HG02588 (cell line): Measurements from ENCODE around the gene CD300A.
A peak's percentile ranks its signal among the peaks of the same experiment; 100 is the strongest.

Source experiments
- ATAC-seq: cut with Tn5 transposase; IDR thresholded peaks from one replicate; pipeline ENCODE4 v1.9.1; 2021; ENCODE audit warnings: mild to moderate bottlenecking, moderate library complexity; ENCODE audit not compliant: unreplicated experiment

Gene CD300A

DNA sequence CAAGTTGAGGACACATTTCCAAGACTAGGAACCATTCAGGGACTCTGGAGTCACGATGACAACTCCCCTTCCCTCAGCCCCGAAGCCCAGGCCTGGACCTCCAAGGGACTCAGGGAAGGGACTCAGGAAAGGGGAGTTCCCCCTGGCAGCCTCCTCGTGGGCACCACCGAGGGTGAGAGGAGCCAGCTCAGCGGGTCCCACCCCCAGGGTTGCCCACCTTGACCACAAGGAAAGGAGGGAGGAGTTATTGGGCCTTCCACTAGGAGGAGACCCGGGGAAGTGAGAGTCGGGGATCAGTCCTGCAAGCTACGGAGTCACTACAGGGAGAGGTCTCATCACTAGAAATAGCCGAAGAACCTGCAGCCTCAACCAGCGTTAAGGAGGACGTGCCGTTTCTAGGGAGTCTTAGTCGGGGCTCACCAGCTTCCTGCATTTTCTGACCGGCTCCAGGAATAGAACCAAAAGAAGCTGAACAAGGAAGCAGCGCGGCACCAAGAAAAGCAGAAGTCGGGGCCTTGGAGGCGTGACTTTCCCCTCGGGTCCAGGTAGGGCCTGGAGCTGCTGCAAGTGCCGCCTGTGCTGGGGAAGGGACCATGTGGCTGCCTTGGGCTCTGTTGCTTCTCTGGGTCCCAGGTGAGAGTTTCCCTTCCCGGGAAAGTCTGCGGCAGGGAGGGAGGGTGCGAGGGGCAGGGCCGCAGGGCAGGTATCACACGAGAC lies at the start of gene CD300A:
Gene CD300A (plus strand): TSS at position 524 of the 717 bp plus-strand sequence. CDS start 70 bp downstream, at position 594.
- no peak for ATAC-seq

DNA sequence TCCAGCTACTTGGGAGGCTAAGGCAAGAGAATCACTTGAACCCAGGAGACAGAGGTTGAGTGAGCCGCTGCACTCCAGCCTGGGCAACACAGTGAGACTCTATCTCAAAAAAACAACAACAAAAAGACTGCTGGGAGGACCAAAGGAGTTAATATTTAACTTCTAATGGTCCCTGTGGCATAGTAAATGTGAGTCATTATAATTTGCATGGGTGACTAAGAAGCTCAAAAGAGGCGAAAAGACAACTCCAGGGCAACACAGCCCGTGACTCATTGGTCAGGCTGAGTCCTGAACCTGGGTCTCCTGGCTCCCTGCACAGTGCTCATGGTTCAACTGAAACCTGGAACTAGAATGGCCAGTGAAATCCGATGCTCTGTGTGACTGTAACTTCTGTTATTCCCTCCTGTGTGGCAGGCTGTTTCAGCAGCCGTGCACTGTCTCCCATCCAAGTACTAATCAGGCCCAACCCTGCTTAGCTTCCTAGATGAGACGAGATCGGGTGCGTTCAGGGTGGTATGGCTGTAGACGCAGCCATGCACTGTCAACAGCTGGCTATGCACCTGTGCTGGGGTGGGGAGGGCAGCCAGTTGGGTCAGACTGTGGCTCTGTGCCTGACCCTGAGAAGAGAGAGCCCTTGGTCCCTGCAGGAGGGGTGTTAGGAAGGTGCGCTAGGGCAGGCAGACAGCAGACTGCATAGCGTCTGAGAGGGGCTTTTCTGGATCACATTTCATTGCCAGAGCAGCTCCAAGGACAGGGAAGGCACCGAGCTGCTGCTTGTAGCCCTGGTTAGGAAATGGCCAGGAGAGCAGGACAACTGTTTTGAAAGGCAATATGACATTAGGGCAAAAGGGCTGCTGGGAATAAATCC lies 49.0 kb upstream of the CD300A start:
- ATAC-seq = no peak

DNA sequence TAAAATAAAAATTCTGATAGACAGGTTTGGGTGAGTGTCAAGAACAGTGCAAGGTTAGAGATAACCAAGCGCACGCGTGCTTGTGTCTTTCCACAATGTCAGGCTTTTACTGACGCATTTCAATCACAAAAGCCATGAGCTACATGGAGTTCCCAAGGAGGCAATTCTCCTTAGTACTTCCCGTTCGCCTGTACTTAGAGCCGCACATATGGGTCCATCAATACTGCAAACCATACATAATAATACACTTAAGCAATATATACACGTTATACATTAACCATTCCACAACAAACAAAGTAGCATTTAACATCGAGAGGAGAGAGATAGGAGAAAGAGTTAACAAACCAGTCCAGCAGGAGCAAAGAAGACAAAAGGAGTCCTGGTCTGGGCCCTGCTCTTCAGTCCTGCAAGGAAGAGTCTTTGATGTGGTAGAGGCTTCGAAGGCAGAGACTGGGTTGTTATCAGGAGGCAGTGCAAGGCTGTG lies 46.5 kb upstream of the CD300A start:
- no peak for ATAC-seq

DNA sequence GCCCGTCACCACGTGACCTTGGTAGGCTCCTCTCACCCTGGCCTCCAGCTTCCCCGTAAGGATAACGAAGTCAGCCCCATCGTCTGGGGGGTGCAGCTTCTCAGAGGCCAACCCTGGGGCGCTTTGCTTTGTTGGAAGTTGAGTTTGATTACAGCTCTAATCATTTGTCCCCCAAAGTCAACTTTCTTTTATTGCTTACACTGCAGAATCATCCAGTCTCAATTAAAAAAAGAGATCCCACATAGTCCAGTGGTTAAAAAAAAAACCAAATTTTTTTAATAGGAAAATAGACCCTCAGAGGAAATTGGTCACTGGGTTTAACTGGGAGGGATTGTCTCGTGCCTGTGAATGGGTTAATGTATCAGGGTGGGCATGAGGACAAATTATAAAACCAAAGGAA lies 42.3 kb upstream of the CD300A start:
- no peak for ATAC-seq

DNA sequence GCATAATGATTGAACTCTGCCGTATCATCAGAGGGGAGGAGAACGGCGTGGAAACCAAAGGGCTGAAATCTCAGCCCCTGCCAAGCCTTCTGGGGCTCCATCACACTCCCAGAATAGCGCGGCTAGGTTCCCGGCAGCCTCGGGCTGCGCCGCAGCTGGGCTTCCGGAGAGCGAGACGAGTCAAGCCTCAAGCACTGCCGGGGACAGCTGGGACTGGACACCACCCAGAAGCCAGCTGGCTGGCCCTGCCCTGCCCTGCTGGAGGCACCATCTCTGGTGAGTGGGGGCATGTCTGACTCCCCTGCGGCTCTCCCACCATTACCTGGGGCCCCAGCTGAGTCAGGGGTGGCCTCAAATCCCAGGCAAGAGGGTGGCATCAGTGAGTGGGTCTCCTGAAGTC lies 41.8 kb upstream of the CD300A start:
- ATAC-seq = no peak

DNA sequence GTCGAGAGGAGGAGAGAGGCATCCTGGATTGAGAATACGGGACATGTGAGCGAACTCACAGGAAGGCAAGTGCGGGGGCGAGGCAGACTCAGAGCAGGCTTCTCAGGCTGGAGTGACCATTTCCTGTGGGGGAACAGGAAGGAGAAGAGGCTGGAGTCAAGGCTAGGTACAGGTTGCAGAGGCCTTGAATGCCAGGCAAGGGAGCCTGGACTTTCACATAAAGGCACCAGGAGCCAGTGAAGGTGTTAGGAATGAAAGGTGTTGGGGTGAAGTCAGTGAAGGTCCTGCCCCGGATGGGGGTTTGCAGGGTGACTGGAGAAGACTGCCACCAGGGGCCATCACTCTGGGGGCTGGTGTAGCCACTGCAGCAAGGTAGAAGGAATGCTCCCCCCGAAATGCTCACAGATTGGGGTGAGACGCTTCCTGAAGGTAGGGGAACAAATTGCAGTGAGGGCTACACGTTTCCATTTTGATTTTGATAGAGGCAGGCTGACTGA lies 39.8 kb upstream of the CD300A start:
- no peak for ATAC-seq

DNA sequence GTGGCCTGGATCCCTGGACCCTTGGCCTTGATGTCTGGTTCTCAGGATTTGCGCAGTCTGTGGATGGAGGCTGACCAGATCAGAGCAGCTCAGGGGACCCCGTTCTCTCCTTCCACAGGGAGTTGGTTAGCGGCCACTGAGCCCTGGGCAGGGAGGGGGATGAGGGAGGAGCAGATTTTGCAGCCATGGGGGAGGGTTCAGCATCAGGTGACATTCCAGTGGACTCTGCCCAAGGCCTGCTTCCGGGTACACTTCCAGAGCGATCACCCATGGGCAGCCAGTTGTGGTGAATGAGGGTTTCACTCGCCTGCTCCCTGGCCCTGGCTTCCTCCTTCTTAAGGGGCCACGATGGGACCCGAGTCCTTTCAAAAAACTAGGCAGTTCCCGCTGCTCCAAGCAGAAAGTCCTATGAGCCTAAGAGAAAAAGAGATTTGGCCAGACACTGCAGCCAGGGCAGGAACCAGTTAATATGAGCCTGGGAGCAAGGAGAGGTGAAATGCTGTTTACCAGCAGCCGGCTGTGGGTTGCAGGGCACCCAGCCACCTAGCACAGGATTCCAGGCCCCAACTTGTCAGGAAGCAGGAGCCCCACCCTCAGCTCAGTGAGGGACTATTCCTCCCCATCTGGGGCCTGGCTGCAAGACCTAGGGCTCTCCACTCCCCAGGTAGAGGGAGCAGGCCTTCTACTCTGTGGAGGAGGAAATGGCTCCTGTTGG lies 39.2 kb upstream of the CD300A start:
- ATAC-seq = no peak

DNA sequence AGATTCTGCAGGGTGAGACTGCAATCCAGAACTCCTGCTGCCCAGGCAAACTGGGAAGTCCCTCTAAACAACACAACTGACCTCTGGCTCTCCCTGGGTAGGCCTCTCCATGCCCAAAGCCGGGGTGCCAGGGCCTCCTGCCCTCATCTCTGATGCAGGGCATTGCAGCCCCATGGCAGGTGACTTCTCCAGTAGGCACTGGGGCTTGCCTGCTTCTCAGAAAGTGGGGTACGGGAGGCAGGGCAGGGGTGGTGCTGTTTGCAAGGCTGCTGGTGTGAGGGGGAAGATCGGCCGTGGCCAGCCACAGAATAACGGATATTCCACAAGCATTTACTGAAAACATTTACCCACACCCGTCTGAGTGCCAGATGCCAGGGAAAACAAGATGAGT lies 38.7 kb upstream of the CD300A start:
- no peak for ATAC-seq

DNA sequence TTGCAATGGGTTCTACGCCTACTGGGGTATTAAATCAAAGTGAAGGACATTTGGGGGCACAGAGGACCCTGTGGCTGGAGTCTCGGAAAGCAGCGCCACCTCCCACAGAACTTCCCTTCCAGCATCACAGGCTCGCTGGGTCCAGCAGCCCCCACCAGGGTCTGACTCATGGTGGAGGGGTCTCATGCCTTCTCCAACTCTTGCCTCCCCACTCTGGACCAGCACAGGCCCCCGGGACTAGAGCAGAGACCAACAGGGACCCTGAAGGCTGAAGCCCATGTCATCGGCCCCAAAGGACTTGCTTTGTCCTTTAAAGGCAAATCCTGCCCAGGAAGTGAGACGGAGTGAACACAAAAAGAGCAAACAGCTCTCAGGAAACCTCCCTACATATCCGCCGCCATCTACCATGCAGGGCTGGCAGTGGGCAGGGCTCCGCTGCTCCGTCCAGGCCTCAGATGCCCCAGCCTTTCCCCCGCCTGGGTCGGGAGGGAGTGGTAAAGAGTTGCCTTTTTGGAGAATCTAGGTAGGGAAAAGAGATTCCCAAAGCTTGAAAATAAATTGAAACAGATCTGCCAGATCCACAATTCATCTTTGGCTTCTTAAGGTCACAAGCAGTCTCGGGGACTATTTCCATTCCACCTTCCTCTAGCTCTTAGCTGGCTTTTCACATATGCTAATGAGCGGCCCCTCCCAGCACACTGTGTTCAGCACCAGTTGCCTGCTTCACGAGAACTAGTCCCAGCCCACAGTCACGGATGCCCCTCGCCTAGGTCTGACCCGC lies 36.6 kb upstream of the CD300A start:
- no peak for ATAC-seq

DNA sequence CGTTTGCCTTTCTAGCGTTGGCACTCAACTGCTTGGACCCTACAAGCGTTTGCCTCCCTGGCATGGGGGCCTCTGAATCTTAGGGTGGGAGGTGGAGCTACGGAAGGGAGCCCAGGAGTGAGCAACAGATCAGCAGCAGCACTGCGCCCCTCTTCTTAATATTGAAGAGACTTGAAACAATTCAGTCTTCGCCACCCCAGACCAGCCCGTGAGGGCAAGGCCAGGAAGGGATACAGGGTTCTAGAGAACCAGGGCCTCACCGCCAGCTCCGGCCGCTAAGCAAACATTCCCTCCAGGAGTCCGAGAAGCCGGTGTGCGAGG lies 36.1 kb upstream of the CD300A start:
- no peak for ATAC-seq

DNA sequence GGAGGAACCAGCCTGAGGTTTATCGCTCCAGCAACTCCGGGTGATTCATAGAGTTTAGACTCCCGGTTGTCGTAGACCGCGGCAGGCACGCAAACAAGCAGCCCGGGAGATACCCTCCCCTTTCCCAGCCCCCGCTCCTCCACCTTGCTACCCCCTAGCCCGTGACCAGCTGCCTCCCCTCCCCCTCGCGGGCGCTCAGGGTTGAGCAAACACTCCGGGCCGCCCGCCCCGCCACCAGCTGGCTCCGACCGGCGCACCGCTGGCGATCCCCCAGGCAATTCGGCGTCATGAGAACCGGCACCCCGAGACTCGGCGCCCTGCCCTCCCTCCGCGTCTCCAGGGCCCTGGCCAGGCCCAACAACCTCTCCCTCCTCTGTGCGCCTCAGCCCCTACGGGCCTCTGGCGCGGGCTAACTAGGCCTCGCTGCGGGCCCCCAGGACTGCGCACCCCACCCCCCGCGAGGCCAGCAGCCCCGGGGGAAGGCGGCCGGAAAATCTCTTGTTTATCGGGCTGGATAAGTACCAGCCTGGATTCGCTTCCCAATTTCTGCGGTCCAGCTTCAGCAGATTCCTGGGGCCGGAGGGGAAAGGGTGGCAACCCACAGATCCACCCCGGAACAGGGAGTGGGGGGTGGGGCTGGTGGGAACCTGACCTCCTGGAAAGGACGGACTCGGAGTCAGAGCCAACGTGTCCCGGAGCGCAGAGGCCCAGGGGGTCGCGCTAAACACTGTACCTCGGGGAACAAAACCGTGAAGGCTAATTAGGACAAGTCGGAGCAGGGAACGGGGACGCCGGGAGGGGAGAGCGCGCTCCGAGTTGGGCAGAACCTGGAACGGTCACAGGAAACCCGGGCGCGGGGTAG lies 35.5 kb upstream of the CD300A start:
- ATAC-seq = peak; percentile 55

DNA sequence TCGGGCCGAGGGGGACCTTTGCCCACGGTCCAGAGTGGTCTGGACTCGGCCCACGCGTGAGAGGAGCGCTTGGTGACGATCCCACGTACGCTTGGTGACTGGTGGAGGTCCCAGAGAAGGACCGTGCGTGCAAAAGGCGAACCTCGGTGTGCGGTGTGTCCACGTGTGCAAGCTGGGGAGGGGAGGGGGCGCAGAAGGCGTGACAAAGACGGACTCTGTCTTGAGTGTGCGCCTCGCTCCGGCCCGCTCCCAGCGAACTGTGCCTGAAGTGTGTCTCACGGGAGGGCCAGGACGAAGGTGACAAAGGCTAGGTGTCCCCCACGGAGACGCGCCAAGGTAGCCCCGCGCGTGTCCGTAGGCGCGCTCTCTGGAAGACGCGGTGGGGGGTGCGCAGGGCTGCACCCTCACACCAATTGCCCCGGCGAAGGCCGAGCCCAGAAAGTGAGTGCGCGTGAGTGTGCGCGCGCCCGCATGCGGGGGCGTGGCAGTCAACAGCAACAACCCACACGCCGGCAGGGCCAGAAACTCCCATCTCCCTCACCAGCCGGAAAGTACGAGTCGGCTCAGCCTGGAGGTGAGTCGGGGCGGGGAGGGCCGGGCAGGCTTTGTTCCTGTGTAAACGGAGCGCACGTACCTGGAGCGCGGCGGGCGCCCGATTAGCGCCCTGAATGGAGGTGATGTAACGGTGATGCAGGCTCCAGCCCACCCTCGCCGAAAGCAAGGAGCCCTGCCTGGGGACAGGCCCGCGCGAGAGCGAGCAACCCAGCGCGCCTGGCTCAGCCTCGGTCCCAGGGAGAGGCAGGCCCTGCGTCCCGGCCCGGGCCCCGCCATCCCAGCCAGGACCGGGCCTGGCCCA lies 34.6 kb upstream of the CD300A start, which contains the start of gene GPRC5C:
Gene GPRC5C (plus strand): TSS at position 521 of the 856 bp plus-strand sequence. CDS start 7,689 bp downstream, outside the sequence.
- no peak for ATAC-seq

DNA sequence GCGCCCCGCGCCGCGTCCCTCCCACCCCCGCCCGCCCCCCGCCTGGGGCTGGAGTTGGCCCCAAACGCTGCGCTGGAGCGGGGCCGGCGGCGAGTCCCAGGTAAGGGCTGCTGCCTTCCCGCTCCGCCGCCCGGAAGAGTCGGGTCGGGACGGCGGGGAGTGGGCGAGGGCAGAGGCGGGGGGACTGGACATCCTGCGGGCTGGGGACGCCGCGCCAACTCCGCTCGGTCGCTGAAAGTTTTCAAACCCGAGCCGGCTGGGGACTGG lies 34.1 kb upstream of the CD300A start:
- no peak for ATAC-seq

DNA sequence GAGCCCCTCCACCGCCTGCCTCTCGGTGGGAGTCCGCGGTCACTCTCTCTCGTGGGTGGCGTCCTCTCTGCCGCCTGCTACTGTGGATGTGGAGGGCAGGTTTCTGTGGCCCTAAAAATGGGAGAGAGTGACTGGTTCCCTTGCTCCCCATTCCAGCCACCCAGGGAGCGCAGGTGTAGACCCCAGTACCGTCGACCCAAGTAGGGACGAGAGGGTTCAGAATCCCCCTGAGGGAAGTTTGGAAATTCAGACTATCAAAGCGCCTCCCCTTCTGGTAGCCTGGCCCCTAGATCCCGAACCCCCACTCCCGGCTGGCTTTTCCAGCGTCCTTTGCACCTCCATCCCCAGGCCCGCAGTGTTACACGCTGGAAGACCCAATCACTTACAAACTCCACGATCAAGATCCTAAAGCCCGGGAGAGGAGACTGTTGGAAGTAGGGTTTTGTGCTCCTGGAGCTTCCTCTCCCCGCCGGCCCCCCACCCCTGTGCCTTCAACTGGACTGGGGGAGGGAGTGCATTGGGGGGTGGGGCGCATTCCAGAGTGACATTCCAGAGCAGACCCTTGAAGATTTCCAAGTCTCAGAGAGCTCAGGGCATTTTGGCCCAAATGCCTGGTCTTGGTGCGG lies 33.6 kb upstream of the CD300A start:
- ATAC-seq = no peak

DNA sequence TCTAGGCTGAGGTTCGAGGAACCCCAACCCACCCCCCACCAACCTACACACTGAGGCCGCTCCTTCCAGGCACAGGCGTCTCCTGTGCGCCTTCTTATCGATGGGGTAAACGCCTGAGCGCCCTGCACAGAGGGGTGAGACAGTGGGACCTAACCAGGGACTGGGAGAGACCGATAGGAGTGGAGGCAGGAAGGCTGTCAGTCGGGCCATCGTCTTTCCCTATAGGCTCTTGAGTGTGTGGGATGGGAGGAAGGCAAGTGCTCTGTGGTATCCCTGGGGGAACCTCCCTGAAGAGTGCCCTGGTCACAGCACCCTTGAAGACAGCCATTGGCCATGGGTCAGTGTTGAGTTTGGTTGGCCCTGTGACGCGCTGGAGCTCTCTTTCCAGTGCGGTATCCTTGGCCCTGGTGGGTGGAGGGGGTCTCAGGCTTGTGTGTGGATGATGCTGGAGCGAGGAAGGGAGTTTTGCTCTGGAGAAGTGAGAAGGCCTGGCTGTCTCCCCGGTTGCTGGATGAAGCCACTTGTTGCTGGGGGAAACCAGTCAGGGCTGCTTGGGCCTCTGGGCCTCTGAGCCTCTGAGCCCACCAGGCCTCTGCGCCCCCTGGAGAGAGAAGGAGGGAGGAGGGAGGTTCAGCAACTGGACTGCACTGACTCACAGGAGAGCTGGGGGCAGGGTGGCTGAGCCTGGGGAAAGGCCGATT lies 32.9 kb upstream of the CD300A start:
- ATAC-seq = no peak

DNA sequence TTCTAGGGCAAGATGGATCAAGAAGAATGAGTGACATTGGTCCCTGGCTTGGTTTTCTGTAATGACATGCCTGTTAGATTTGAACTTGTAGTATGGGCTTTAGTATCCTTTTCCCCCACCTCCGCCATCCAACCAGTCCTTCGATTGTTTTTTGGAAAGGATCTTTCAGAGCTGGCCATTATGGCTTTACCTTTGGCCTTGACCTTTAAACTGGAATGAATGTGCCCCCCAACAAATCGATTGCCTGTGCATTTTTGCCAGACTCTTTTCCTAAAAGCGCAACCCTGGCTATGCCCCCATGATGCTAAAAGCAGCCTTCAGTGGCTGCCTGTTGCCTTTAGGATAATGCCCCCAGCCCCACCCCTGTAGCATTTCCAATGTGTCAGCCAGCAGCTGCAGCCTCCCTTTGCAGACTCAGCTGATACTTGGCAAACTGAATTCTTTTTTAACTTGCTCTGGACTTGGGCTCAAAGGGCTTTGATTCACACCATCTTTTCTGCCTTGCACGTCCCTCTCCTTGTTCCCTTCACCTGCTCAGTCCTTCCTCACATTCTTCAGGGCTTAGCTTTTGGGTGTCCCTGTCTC lies 30.6 kb upstream of the CD300A start:
- no peak for ATAC-seq

DNA sequence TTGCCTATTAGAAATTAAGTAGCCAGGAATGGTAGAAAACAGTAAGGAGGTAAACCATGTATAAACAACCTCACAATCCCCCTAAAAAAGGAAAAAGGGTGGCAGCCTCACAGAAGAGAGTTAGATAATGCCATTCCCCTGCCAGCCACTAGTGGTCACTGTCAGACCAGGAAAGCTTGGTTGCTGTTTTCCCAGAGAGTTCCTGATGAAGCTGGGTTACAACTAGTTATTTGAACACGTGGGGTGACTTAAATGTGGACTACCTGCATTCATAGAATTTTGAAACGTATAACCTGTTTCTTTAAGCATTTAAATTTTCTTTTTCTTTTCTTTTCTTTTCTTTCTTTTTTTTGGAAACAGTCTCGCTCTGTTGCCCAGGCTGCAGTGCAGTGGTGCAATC lies 28.7 kb upstream of the CD300A start:
- ATAC-seq = no peak
